ENCODE results near the gene RNASEL.

Gene RNASEL

DNA sequence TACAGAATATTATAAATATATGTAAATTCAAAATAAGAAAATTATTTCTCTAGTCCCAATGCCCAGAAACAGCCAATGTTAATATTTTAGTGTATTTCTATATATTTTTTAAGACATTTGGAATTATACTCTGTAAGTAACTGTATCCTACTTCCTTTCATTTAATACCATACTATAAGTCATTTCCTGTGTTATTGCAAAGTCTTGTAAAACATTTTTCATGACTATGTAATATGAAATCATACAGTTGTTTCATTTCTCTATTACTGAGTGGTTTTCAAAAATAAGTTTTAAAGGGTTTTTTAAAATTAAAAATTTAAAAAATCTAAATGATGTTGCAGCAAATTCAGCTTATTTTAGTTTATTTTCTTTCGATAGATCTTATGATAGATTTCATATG, 2.0 kb downstream of the RNASEL start:
- Mint-ChIP-seq H3K4me3 (peak overlapping the region in 1 of 2 donors; percentile 100), H3K27me3 (peaks cover 0 to 6% of the 10 kb centered on the region in 2 donors), H3K27ac (no peak overlapping the region), H3K36me3 (ENCODE audit: insufficient read depth) (peaks cover 32% of the 10 kb centered on the region), H3K4me1 (ENCODE audit: low read depth in 2 of 2) (peaks cover 59 to 60% of the 10 kb centered on the region in 2 donors), H3K9me3 (no peaks in the 10 kb centered on the region)
- DNase-seq (no peak), ATAC-seq (replicated peaks) (no peak)

DNA sequence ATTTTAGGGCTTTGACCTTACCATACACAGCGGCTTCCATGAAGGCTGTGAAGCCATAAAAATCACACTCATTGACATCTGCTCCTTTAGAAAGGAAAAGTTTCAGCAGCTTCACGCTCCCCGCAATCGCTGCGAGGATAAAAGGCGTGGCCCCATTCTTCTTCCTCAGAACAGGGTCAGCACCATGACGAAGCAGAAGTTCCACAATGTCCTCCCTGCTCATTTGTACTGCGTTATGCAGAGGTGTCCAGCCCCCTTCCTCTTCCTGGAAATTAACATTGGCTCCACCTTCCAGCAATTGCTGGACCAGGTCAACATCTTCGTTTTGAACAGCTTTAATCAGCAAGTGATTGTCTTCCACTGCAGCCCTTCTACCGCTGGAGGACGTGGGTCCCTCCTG, 2.7 kb downstream of the RNASEL start:
- ATAC-seq (replicated peaks) (no peak), DNase-seq (no peak)
- Mint-ChIP-seq H3K4me3 (peak overlapping the region; percentile 54 to 66), H3K4me1 (ENCODE audit: low read depth in 2 of 2) (peaks cover 61 to 63% of the 10 kb centered on the region in 2 donors), H3K27ac (no peak overlapping the region), H3K9me3 (no peaks in the 10 kb centered on the region), H3K36me3 (ENCODE audit: insufficient read depth) (peaks cover 39% of the 10 kb centered on the region), H3K27me3 (no peaks in the 10 kb centered on the region)

GRCh38 chr1:182584746-182585145, 4.3 kb downstream of the RNASEL start:
- peaks cover 60 to 61% of the 10 kb centered on the region in 2 donors for H3K4me1 Mint-ChIP-seq (ENCODE audit: low read depth in 2 of 2)
- no peaks in the 10 kb centered on the region for H3K27me3 Mint-ChIP-seq
- H3K4me3 Mint-ChIP-seq, result peak overlapping the region; percentile 54 to 66
- peaks cover 50% of the 10 kb centered on the region for H3K36me3 Mint-ChIP-seq (ENCODE audit: insufficient read depth)
- no peaks in the 10 kb centered on the region for H3K9me3 Mint-ChIP-seq
- peak overlapping the region in 1 of 2 donors; percentile 15 for H3K27ac Mint-ChIP-seq
- ATAC-seq (replicated peaks), result no peak
- DNase-seq, result no peak

- no peaks in the 10 kb centered on the region for H3K27me3 Mint-ChIP-seq
- ATAC-seq (replicated peaks) (no peak), DNase-seq (no peak)
- H3K36me3 Mint-ChIP-seq (ENCODE audit: insufficient read depth), result peaks cover 73% of the 10 kb centered on the region
- H3K27ac Mint-ChIP-seq, result no peak overlapping the region
- peaks cover 49 to 58% of the 10 kb centered on the region in 2 donors for H3K4me1 Mint-ChIP-seq (ENCODE audit: low read depth in 2 of 2)
- no peaks in the 10 kb centered on the region for H3K9me3 Mint-ChIP-seq
- H3K4me3 Mint-ChIP-seq, result no peak overlapping the region
Measured at GRCh38 chr1:182580736-182581135, 8.3 kb downstream of the RNASEL start.

GRCh38 chr1:182575540-182576149, 13.4 kb downstream of the RNASEL start:
- H3K36me3 Mint-ChIP-seq (ENCODE audit: insufficient read depth), result peaks cover 53% of the 10 kb centered on the region
- no peak overlapping the region for H3K27ac Mint-ChIP-seq
- no peaks in the 10 kb centered on the region for H3K27me3 Mint-ChIP-seq
- H3K4me1 Mint-ChIP-seq (ENCODE audit: low read depth in 2 of 2), result peaks cover 11 to 22% of the 10 kb centered on the region in 2 donors
- DNase-seq, result no peak
- no peak for ATAC-seq (replicated peaks)
- no peak overlapping the region for H3K4me3 Mint-ChIP-seq
- H3K9me3 Mint-ChIP-seq, result no peaks in the 10 kb centered on the region

DNA sequence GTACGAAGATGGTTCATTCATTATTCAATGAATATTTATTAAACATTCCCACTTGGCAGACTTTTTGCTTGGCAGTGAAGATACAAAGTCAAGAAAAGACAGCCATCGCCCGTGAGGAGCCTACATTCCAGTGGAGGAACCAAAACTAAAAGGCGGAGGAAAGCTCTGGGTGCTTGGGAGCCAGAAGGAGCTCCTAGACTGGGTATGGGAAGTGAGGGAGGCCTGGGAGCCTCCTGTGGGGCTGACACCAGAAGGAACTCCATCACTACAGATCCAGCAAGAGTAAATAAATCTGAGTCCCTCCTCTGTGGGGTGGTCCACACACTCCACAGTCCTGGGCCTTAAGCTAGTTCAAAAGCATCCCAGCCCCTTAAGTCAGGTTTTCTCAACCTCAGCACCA, 14.9 kb downstream of the RNASEL start:
- Mint-ChIP-seq H3K9me3 (no peaks in the 10 kb centered on the region), H3K4me1 (ENCODE audit: low read depth in 2 of 2) (peaks cover 7 to 19% of the 10 kb centered on the region in 2 donors), H3K4me3 (no peak overlapping the region), H3K27ac (no peak overlapping the region), H3K36me3 (ENCODE audit: insufficient read depth) (peaks cover 40% of the 10 kb centered on the region), H3K27me3 (no peaks in the 10 kb centered on the region)
- DNase-seq, result no peak
- no peak for ATAC-seq (replicated peaks)

DNA sequence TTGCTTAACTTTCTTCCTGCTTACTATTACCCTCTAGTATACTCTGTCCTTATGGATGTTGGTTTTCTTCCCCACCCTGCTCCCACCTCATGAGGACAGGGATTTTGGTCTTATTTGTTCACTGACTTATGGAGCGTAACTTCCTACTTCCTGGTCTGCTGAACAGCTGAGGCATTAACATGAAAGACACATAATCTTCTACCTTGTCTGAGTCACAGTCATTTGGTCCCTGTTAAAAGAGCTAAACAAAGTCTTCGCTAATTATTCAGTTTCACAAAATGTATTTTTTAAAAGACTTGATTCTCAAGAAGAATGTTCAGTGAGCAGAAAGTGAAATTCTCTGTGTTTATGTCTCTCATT, 18.5 kb downstream of the RNASEL start:
- H3K4me1 Mint-ChIP-seq (ENCODE audit: low read depth in 2 of 2), result no peaks in the 10 kb centered on the region
- ATAC-seq (replicated peaks) (no peak), DNase-seq (no peak)
- no peaks in the 10 kb centered on the region for H3K27me3 Mint-ChIP-seq
- no peak overlapping the region for H3K27ac Mint-ChIP-seq
- H3K36me3 Mint-ChIP-seq (ENCODE audit: insufficient read depth), result peaks cover 5% of the 10 kb centered on the region
- no peaks in the 10 kb centered on the region for H3K9me3 Mint-ChIP-seq
- H3K4me3 Mint-ChIP-seq, result no peak overlapping the region

GRCh38 chr1:182569939-182570610, 19.0 kb downstream of the RNASEL start:
- Mint-ChIP-seq H3K36me3 (ENCODE audit: insufficient read depth) (peaks cover 1% of the 10 kb centered on the region), H3K4me1 (ENCODE audit: low read depth in 2 of 2) (no peaks in the 10 kb centered on the region), H3K27ac (no peak overlapping the region), H3K27me3 (no peaks in the 10 kb centered on the region), H3K4me3 (no peak overlapping the region), H3K9me3 (no peaks in the 10 kb centered on the region)
- ATAC-seq (replicated peaks), result no peak
- no peak for DNase-seq

GRCh38 chr1:182568647-182569284, 20.3 kb downstream of the RNASEL start:
- H3K36me3 Mint-ChIP-seq (ENCODE audit: insufficient read depth), result no peaks in the 10 kb centered on the region
- H3K9me3 Mint-ChIP-seq, result no peaks in the 10 kb centered on the region
- DNase-seq, result no peak
- no peak for ATAC-seq (replicated peaks)
- H3K27me3 Mint-ChIP-seq, result no peaks in the 10 kb centered on the region
- H3K4me3 Mint-ChIP-seq, result no peak overlapping the region
- no peaks in the 10 kb centered on the region for H3K4me1 Mint-ChIP-seq (ENCODE audit: low read depth in 2 of 2)
- H3K27ac Mint-ChIP-seq, result no peak overlapping the region

- ATAC-seq (replicated peaks) (no peak), DNase-seq (no peak)
- Mint-ChIP-seq H3K4me1 (ENCODE audit: low read depth in 2 of 2) (no peaks in the 10 kb centered on the region), H3K4me3 (no peak overlapping the region), H3K27ac (no peak overlapping the region), H3K36me3 (ENCODE audit: insufficient read depth) (no peaks in the 10 kb centered on the region), H3K27me3 (no peaks in the 10 kb centered on the region), H3K9me3 (no peaks in the 10 kb centered on the region)
Measured at GRCh38 chr1:182567629-182568028, 21.4 kb downstream of the RNASEL start.

DNA sequence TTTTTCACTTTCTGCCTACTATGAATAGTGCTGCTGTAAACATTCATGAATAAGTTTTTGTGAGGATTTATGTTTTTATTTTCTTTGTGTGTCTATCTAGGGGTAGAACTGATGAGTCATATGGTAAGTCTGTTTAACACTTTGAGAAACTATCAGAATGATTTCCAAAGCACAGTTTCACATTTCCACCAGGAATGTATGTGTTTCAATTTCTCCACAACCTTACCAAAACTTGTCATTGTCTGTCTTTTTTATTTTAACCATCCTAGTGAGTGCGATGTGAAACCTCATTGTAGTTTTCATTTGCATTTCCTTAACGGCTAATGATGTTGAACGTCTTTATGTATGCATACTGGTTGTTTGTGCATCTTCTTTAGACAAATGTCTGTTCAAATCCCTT, 23.5 kb downstream of the RNASEL start:
- Mint-ChIP-seq H3K36me3 (ENCODE audit: insufficient read depth) (no peaks in the 10 kb centered on the region), H3K4me1 (ENCODE audit: low read depth in 2 of 2) (no peaks in the 10 kb centered on the region), H3K27ac (no peak overlapping the region), H3K9me3 (no peaks in the 10 kb centered on the region), H3K4me3 (no peak overlapping the region), H3K27me3 (no peaks in the 10 kb centered on the region)
- ATAC-seq (replicated peaks) (no peak), DNase-seq (no peak)

- H3K36me3 Mint-ChIP-seq (ENCODE audit: insufficient read depth), result no peaks in the 10 kb centered on the region
- H3K27ac Mint-ChIP-seq, result no peak overlapping the region
- no peaks in the 10 kb centered on the region for H3K4me1 Mint-ChIP-seq (ENCODE audit: low read depth in 2 of 2)
- DNase-seq (no peak), ATAC-seq (replicated peaks) (no peak)
- no peaks in the 10 kb centered on the region for H3K9me3 Mint-ChIP-seq
- H3K27me3 Mint-ChIP-seq, result no peaks in the 10 kb centered on the region
- no peak overlapping the region for H3K4me3 Mint-ChIP-seq
Measured at GRCh38 chr1:182564406-182565004, 24.6 kb downstream of the RNASEL start.

GRCh38 chr1:182563095-182563494, 26.0 kb downstream of the RNASEL start:
- no peak overlapping the region for H3K27ac Mint-ChIP-seq
- no peaks in the 10 kb centered on the region for H3K36me3 Mint-ChIP-seq (ENCODE audit: insufficient read depth)
- DNase-seq, result no peak
- no peak overlapping the region for H3K4me3 Mint-ChIP-seq
- H3K9me3 Mint-ChIP-seq, result no peaks in the 10 kb centered on the region
- H3K4me1 Mint-ChIP-seq (ENCODE audit: low read depth in 2 of 2), result no peaks in the 10 kb centered on the region
- no peaks in the 10 kb centered on the region for H3K27me3 Mint-ChIP-seq
- no peak for ATAC-seq (replicated peaks)

DNA sequence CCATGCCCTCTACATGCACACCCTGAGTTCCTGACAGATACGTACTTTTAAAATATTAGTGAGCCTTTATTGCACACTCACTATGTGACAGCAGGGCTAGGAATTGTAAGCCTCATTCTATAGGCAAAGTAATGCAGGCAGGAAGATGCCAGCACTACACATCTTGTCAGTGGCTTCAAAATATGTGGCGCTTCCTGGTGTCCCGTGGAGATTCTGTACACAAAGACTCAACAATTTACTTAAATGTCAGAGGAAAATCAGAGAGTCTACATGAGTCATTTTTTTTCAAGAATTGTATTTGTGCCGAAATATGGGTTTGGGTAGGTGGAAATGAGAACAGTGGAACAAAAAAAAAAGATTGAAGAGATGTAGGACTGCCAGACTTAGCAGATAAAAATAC, 27.6 kb downstream of the RNASEL start:
- no peaks in the 10 kb centered on the region for H3K36me3 Mint-ChIP-seq (ENCODE audit: insufficient read depth)
- H3K27me3 Mint-ChIP-seq, result no peaks in the 10 kb centered on the region
- no peak for DNase-seq
- H3K4me1 Mint-ChIP-seq (ENCODE audit: low read depth in 2 of 2), result no peaks in the 10 kb centered on the region
- H3K27ac Mint-ChIP-seq, result no peak overlapping the region
- ATAC-seq (replicated peaks), result no peak
- H3K4me3 Mint-ChIP-seq, result no peak overlapping the region
- no peaks in the 10 kb centered on the region for H3K9me3 Mint-ChIP-seq
